ENCODE data around the gene LIN7B.

Gene LIN7B

DNA sequence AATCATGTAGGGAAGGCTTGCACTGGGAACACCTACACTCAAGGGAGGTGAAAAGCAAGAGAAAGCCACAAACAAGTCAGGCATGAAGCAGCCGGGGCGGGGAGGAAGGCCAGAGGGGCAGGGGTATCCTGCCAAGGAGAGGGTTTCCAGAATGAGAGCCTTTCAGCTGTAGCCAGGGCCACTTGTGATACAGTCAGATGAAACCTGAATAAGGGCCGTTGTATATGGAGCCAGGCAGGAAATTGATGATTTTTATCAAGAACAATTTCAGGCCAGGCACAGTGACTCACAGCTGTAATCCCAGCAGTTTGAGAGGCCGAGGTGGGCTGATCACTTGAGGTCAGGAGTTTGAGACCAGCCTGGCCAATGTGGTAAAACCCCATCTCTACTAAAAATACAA, 47.8 kb downstream of the LIN7B start:
- no peak overlapping the region for H3K4me3 ChIP-seq (ENCODE audit: low read depth, low read length)
- DNase-seq (ENCODE audit: low read depth), result no peak
- no peak for TF ChIP-seq CTCF (IDR thresholded peaks at IDR 0.05; ENCODE audit: insufficient read depth, low read depth, low read length, missing control alignments)

DNA sequence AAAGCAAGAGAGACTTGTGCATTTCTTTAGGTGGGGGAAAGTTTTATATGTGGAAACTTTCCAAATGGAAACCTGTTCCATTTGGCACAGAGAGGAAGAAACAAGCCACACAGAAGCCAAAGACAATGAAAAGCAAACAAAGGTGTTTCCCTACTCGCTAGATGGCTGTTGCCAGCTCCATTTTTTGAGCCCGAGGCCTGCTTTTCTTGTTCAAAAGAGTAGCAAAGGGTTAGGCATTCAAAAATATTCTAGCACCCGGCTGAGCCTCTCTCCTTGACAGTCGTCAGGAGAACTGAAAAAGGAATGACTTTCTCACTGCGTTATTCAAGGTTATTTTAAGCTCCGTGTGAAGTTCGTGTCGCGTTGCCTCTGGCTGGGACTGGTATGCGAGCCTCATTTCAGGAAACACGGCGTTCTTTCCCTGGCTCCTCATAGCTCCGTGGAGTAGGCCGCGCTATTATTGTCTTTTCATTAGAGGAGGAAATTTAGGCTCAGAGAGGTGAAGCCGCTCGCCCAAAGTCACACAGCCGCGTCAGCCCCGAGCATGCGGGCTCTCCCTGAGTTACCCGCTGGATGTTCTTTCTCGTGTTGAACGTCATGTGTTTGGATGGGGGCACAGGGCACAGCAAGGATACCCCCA, 51.1 kb downstream of the LIN7B start:
- no peak for TF ChIP-seq CTCF (IDR thresholded peaks at IDR 0.05; ENCODE audit: insufficient read depth, low read depth, low read length, missing control alignments)
- H3K4me3 ChIP-seq (ENCODE audit: low read depth, low read length), result no peak overlapping the region
- DNase-seq (ENCODE audit: low read depth), result no peak

DNA sequence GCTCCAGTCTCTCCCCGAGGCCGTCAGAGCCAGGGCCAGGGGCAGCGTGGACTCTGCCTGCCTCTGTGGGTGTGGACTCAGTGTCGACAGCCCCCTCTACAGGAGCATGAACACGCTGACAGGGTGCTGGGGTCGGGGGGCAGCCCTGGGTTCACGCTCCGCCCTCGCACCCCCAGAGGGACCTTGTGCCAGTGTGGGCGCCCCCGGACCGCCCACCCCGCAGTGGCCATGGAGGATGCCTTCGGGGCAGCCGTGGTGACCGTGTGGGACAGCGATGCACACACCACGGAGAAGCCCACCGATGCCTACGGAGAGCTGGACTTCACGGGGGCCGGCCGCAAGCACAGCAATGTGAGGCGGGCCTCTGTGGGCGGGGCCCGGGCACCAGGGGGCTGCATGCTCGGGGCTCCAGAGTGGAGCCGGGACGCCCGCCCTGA, 51.7 kb downstream of the LIN7B start:
- no peak for DNase-seq (ENCODE audit: low read depth)
- no peak overlapping the region for H3K4me3 ChIP-seq (ENCODE audit: low read depth, low read length)
- TF ChIP-seq CTCF (IDR thresholded peaks at IDR 0.05; ENCODE audit: insufficient read depth, low read depth, low read length, missing control alignments), result no peak

DNA sequence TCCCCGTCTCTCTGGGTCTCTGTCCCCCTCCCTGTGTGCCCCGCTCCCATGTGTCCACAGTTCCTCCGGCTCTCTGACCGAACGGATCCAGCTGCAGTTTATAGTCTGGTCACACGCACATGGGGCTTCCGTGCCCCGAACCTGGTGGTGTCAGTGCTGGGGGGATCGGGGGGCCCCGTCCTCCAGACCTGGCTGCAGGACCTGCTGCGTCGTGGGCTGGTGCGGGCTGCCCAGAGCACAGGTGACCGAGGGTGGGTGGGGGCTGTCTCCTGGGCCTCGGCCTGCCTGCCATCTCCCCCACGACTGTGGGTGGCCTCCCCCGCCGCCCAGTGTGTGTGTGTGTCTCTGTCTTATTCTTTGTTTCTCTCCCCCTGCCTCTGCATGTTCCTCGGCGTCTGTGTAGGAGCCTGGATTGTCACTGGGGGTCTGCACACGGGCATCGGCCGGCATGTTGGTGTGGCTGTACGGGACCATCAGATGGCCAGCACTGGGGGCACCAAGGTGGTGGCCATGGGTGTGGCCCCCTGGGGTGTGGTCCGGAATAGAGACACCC, 53.8 kb downstream of the LIN7B start:
- no peak overlapping the region for H3K4me3 ChIP-seq (ENCODE audit: low read depth, low read length)
- no peak for DNase-seq (ENCODE audit: low read depth)
- no peak for TF ChIP-seq CTCF (IDR thresholded peaks at IDR 0.05; ENCODE audit: insufficient read depth, low read depth, low read length, missing control alignments)
